ENCODE data around the gene GLT8D2.

GLT8D2 gene

GRCh38 chr12:103997286-103997900 lies 52.6 kb downstream of the GLT8D2 start:
- no peak for DNase-seq

GRCh38 chr12:103996595-103996994 lies 53.4 kb downstream of the GLT8D2 start:
- DNase-seq: no peak

- no peak for DNase-seq
These were observed 55.8 kb downstream of the GLT8D2 start for GRCh38 chr12:103994235-103994634.

- DNase-seq: no peak
These were observed 63.2 kb downstream of the GLT8D2 start for GRCh38 chr12:103986829-103987228.

- DNase-seq: no peak
These were observed 71.5 kb downstream of the GLT8D2 start for GRCh38 chr12:103978384-103978982.

GRCh38 chr12:103975368-103975767 lies 74.6 kb downstream of the GLT8D2 start:
- no peak for DNase-seq

GRCh38 chr12:103973909-103974308 lies 76.1 kb downstream of the GLT8D2 start:
- DNase-seq: no peak

GRCh38 chr12:103969391-103969790 lies 80.6 kb downstream of the GLT8D2 start:
- no peak for DNase-seq

GRCh38 chr12:103966736-103967135 lies 83.3 kb downstream of the GLT8D2 start:
- DNase-seq: no peak

GRCh38 chr12:103965590-103966504 lies 84.1 kb downstream of the GLT8D2 start, which contains the start of gene TDG:
Gene TDG, plus strand, starts transcription at chr12:103965872. Its CDS starts 166 bp downstream, at chr12:103966038.
- peak; percentile 94 for DNase-seq

- DNase-seq: no peak
These were observed 84.8 kb downstream of the GLT8D2 start for GRCh38 chr12:103965255-103965589.

GRCh38 chr12:103964805-103965204 lies 85.2 kb downstream of the GLT8D2 start:
- DNase-seq: no peak

- DNase-seq: no peak
These were observed 87.5 kb downstream of the GLT8D2 start for GRCh38 chr12:103962493-103962892.

GRCh38 chr12:103960616-103961227 lies 89.3 kb downstream of the GLT8D2 start:
- no peak for DNase-seq

- no peak for DNase-seq
These were observed 91.4 kb downstream of the GLT8D2 start for GRCh38 chr12:103958621-103959020.

GRCh38 chr12:103957865-103958388 lies 92.1 kb downstream of the GLT8D2 start:
- DNase-seq: no peak

GRCh38 chr12:103956509-103957027 lies 93.4 kb downstream of the GLT8D2 start:
- DNase-seq: no peak

- DNase-seq: peak; percentile 67
These were observed 94.0 kb downstream of the GLT8D2 start for GRCh38 chr12:103955811-103956508.

GRCh38 chr12:103952497-103952896 lies 97.5 kb downstream of the GLT8D2 start:
- no peak for DNase-seq

GRCh38 chr12:103948746-103949406 lies 101.1 kb downstream of the GLT8D2 start:
- no peak for DNase-seq

GRCh38 chr12:103947871-103948555 lies 102.0 kb downstream of the GLT8D2 start:
- DNase-seq: no peak
